Loucy (cell line): ENCODE measurements around the gene CERS5.

Experiments used
- H2AFZ ChIP-seq: fragments of 200-600 bp; sonication (generic); 2 replicates; pipeline ENCODE4 v1.6.0; 2016; ENCODE audit warnings: antibody characterized with exemption, mild to moderate bottlenecking, low read length, moderate library complexity
- H3F3A ChIP-seq: fragments of 200-600 bp; 2 replicates; pipeline ENCODE4 v1.6.0; 2016; ENCODE audit warnings: antibody characterized with exemption, low read depth, mild to moderate bottlenecking
- H3K27me3 ChIP-seq: fragments of 200-600 bp; sonication (generic); 2 replicates; pipeline ENCODE4 v1.6.1; 2014; ENCODE audit warnings: low read length, mild to moderate bottlenecking; ENCODE audit not compliant: insufficient read depth, poor library complexity, severe bottlenecking
- H3K36me3 ChIP-seq: fragments of 200-600 bp; sonication (generic); 2 replicates; pipeline ENCODE4 v1.6.1; 2016; ENCODE audit warnings: low read length; ENCODE audit not compliant: insufficient read depth
- H3K4me1 ChIP-seq: fragments of 200-600 bp; sonication (generic); 2 replicates; pipeline ENCODE4 v1.5.1; 2014; ENCODE audit warnings: low read length, mild to moderate bottlenecking; ENCODE audit not compliant: insufficient read depth, poor library complexity, severe bottlenecking
- H3K4me2 ChIP-seq: fragments of 200-600 bp; sonication (generic); 2 replicates; pipeline ENCODE4 v1.6.0; 2014; ENCODE audit warnings: antibody characterized with exemption, low read length, low read depth, mild to moderate bottlenecking; ENCODE audit not compliant: poor library complexity, severe bottlenecking
- H3K4me3 ChIP-seq: fragments of 200-600 bp; sonication (generic); 2 replicates; pipeline ENCODE4 v1.5.1; 2014; ENCODE audit warnings: low read length, mild to moderate bottlenecking, mixed read lengths; ENCODE audit not compliant: poor library complexity, severe bottlenecking
- H3K79me2 ChIP-seq: fragments of 200-600 bp; sonication (generic); 2 replicates; pipeline ENCODE4 v1.6.1; 2014; ENCODE audit warnings: low read length; ENCODE audit not compliant: insufficient read depth
- H3K9ac ChIP-seq: fragments of 200-600 bp; sonication (generic); 2 replicates; pipeline ENCODE4 v1.6.0; 2014; ENCODE audit warnings: mild to moderate bottlenecking, low read depth, low read length, moderate library complexity; ENCODE audit not compliant: poor library complexity, severe bottlenecking
- H3K9me2 ChIP-seq: fragments of 200-600 bp; sonication (generic); replicated peaks from 2 replicates; pipeline ENCODE4 v1.6.1; 2016; ENCODE audit warnings: low read depth, low read length, mixed read lengths
- H3K9me3 ChIP-seq: fragments of 200-600 bp; sonication (generic); 2 replicates; pipeline ENCODE4 v1.6.1; 2014; ENCODE audit warnings: mild to moderate bottlenecking, antibody characterized with exemption, low read length, low read depth; ENCODE audit not compliant: insufficient read depth
- H4K20me1 ChIP-seq: fragments of 200-600 bp; sonication (generic); 2 replicates; pipeline ENCODE4 v1.6.0; 2014; ENCODE audit warnings: antibody characterized with exemption, low read length, mild to moderate bottlenecking; ENCODE audit not compliant: insufficient read depth, poor library complexity, severe bottlenecking
- CTCF ChIP-seq: fragments of 200-600 bp; sonication (generic); conservative IDR thresholded peaks from 2 replicates; pipeline ENCODE4 v1.5.1; 2014; ENCODE audit warnings: mild to moderate bottlenecking, antibody characterized with exemption, low read length
- EZH2phosphoT487 ChIP-seq: fragments of 200-600 bp; IDR thresholded peaks from 2 replicates; pipeline ENCODE4 v1.6.1; 2018; ENCODE audit warnings: antibody characterized with exemption, mild to moderate bottlenecking, moderate library complexity, borderline replicate concordance

The CERS5 gene

GRCh38 chr12:50207424-50207823 lies 40.3 kb upstream of the CERS5 start:
- no peak for TF ChIP-seq CTCF
- TF ChIP-seq EZH2phosphoT487, result no peak
- Histone ChIP-seq H3K4me3 (no peak overlapping the region), H3K9me3 (no peaks in the 10 kb centered on the region), H3K27me3 (no peaks in the 10 kb centered on the region), H3K4me2 (no peak overlapping the region), H3K36me3 (peaks cover 16% of the 10 kb centered on the region; the same call in 1 of the 2 replicates), H3F3A (no peaks in the 10 kb centered on the region), H3K4me1 (peaks cover 14% of the 10 kb centered on the region), H4K20me1 (no peaks in the 10 kb centered on the region), H3K9me2 (no peaks in the 10 kb centered on the region), H2AFZ (no peak overlapping the region), H3K9ac (no peak overlapping the region), H3K79me2 (peaks cover 9% of the 10 kb centered on the region; the same call in 1 of the 2 replicates)

GRCh38 chr12:50205648-50206047 lies 38.5 kb upstream of the CERS5 start:
- H4K20me1 ChIP-seq, result no peaks in the 10 kb centered on the region
- no peaks in the 10 kb centered on the region for H3F3A ChIP-seq
- H3K9me2 ChIP-seq, result no peaks in the 10 kb centered on the region
- peaks cover 6% of the 10 kb centered on the region for H3K4me1 ChIP-seq
- no peak overlapping the region for H2AFZ ChIP-seq
- peaks cover 7% of the 10 kb centered on the region; the same call in 1 of the 2 replicates for H3K79me2 ChIP-seq
- H3K4me2 ChIP-seq, result no peak overlapping the region
- no peak overlapping the region for H3K4me3 ChIP-seq
- H3K36me3 ChIP-seq, result peaks cover 16% of the 10 kb centered on the region; the same call in 1 of the 2 replicates
- no peak overlapping the region for H3K9ac ChIP-seq
- H3K27me3 ChIP-seq, result no peaks in the 10 kb centered on the region
- H3K9me3 ChIP-seq, result no peaks in the 10 kb centered on the region
- TF ChIP-seq EZH2phosphoT487 (no peak), CTCF (no peak)

GRCh38 chr12:50203691-50204090 lies 36.5 kb upstream of the CERS5 start:
- H3K9me2 ChIP-seq, result no peaks in the 10 kb centered on the region

More at GRCh38 chr12:50203691-50204090, 36.5 kb upstream of the CERS5 start:
- H4K20me1 ChIP-seq, result no peaks in the 10 kb centered on the region
- no peaks in the 10 kb centered on the region for H3K27me3 ChIP-seq
- H3K4me3 ChIP-seq, result no peak overlapping the region
- no peak for TF ChIP-seq CTCF
- TF ChIP-seq EZH2phosphoT487, result no peak
- H3K4me1 ChIP-seq, result peaks cover 4% of the 10 kb centered on the region
- H3K4me2 ChIP-seq, result no peak overlapping the region
- peaks cover 19% of the 10 kb centered on the region; the same call in 1 of the 2 replicates for H3K36me3 ChIP-seq
- no peaks in the 10 kb centered on the region for H3F3A ChIP-seq
- no peaks in the 10 kb centered on the region for H3K9me3 ChIP-seq
- no peak overlapping the region for H2AFZ ChIP-seq
- H3K9ac ChIP-seq, result no peak overlapping the region
- no peaks in the 10 kb centered on the region for H3K79me2 ChIP-seq
